ENCODE measurements around the gene CMYA5. TPM values are rescaled to one million over a fixed set of nuclear protein-coding genes. Genes with fewer than 3 reads are reported as not detected.

CMYA5 gene
- total RNA-seq, 4 donors from 2014 or later = 0.37 to 6.0 (median 3.2) TPM

DNA sequence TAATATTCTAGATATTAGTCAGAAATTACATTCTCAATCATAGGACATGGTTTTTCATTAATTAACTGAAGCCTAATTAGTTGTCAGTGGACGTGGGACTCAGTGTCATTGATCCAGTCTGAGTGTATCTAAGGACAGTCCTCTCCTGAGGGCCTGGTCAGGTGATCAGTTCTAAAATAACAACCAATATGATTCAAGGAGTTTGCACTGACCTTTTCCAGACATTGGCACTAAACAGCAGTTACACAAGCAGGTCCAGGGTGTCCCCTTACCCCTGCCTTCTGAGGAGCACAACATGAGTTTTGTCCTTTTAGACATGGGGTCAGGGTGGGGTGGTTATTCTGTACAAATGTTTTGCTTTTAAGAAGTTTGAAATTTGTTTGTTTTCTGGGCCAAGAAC, 97.8 kb downstream of the CMYA5 start:
- WGBS, 2 donors (ENCODE audit: low coverage in 1 of 2) = 88% methylated on average over 1 of the region's 1 CpG; no CpG with 5 or more reads in 1 of the 2 donors
- no peaks in the 10 kb centered on the region for H3K4me1 ChIP-seq
- intact Hi-C loops (cut with DNase I; ENCODE audit: low total_unique reads) = no loop called here
- H3K27ac ChIP-seq = no peak overlapping the region
- no peak overlapping the region for H3K4me3 ChIP-seq
- TF ChIP-seq EP300 (IDR thresholded peaks at IDR 0.05; ENCODE audit: low read depth) = no peak
- TF ChIP-seq POLR2A (IDR thresholded peaks at IDR 0.05) = no peak
- no peak for TF ChIP-seq POLR2AphosphoS5 (IDR thresholded peaks at IDR 0.05)
- TF ChIP-seq, protein P1, sequence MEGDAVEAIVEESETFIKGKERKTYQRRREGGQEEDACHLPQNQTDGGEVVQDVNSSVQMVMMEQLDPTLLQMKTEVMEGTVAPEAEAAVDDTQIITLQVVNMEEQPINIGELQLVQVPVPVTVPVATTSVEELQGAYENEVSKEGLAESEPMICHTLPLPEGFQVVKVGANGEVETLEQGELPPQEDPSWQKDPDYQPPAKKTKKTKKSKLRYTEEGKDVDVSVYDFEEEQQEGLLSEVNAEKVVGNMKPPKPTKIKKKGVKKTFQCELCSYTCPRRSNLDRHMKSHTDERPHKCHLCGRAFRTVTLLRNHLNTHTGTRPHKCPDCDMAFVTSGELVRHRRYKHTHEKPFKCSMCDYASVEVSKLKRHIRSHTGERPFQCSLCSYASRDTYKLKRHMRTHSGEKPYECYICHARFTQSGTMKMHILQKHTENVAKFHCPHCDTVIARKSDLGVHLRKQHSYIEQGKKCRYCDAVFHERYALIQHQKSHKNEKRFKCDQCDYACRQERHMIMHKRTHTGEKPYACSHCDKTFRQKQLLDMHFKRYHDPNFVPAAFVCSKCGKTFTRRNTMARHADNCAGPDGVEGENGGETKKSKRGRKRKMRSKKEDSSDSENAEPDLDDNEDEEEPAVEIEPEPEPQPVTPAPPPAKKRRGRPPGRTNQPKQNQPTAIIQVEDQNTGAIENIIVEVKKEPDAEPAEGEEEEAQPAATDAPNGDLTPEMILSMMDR (IDR thresholded peaks at IDR 0.05) = no peak
- H3K27me3 ChIP-seq = no peaks in the 10 kb centered on the region
- no peaks in the 10 kb centered on the region for H3K36me3 ChIP-seq
- H3K9me3 ChIP-seq = no peaks in the 10 kb centered on the region
- no peak for DNase-seq
- in situ Hi-C loops (cut with MboI; ENCODE audit: low pct_ligation_motif_present in 1 of 4, low pct_unique_long_range_greater_than_20kb in 1 of 4, low sequenced_read_pairs in 3 of 4) = no loop called here

DNA sequence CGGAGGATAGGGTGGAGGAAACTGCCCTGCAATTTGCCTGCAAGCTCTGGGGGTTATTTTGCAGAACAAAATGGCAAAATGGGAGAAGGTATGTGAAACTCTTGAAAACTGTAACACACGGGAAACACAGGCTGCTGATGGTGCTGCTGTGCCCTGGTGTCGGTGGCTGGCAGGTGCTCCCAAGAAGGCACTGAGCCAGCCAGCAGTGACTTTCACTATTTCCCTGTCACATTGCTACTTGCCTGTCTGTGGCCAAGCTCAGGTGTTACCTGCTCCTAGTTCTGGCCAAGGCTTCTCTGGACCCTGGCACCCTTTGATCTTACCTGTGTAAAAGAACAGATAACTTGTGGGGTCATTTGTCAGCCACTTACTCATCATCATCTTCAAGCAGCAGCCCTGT, 102.2 kb downstream of the CMYA5 start:
- WGBS, 2 donors (ENCODE audit: low coverage in 1 of 2) = 53% methylated on average over 3 of the region's 3 CpGs; no CpG with 5 or more reads in 1 of the 2 donors
- DNase-seq = no peak

DNA sequence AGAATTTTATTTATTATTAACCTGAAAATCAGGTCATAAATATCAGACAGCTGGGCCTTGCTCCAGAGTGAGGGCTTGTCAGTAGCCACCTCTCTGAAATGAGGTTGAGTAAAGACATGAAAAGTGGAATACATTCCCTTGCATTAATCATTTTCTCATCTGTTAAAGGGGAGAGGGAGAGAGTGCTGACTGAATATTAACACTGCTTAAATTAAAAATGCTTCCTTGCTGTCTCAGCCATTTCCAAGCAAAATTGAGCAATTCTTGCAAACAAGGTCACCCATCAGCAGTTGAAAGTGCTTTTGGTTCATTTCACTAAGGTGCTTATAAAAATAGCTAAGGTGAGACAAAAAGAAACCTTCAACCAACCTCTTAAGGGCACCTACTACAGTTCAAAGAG, 102.8 kb downstream of the CMYA5 start:
- DNase-seq = no peak
- intact Hi-C loops (cut with DNase I; ENCODE audit: low total_unique reads) = no loop called here
- no peaks in the 10 kb centered on the region for H3K36me3 ChIP-seq
- H3K4me3 ChIP-seq = no peak overlapping the region
- H3K27me3 ChIP-seq = no peaks in the 10 kb centered on the region
- TF ChIP-seq EP300 (IDR thresholded peaks at IDR 0.05; ENCODE audit: low read depth) (no peak), POLR2AphosphoS5 (IDR thresholded peaks at IDR 0.05) (no peak), POLR2A (IDR thresholded peaks at IDR 0.05) (no peak)
- TF ChIP-seq, protein P1 (IDR thresholded peaks at IDR 0.05) = no peak
- H3K4me1 ChIP-seq = no peaks in the 10 kb centered on the region
- no peaks in the 10 kb centered on the region for H3K9me3 ChIP-seq
- H3K27ac ChIP-seq = no peak overlapping the region
- in situ Hi-C loops (cut with MboI; ENCODE audit: low pct_ligation_motif_present in 1 of 4, low pct_unique_long_range_greater_than_20kb in 1 of 4, low sequenced_read_pairs in 3 of 4) = no loop called here

More for the DNA sequence above, 102.2 kb downstream of the CMYA5 start:
- in situ Hi-C loops (cut with MboI; ENCODE audit: low pct_ligation_motif_present in 1 of 4, low pct_unique_long_range_greater_than_20kb in 1 of 4, low sequenced_read_pairs in 3 of 4) = no loop called here
- H3K4me3 ChIP-seq = no peak overlapping the region
- no peaks in the 10 kb centered on the region for H3K36me3 ChIP-seq
- no peak for TF ChIP-seq POLR2AphosphoS5 (IDR thresholded peaks at IDR 0.05)
- no peak for TF ChIP-seq POLR2A (IDR thresholded peaks at IDR 0.05)
- TF ChIP-seq, protein P1 (IDR thresholded peaks at IDR 0.05) = no peak
- no peak for TF ChIP-seq EP300 (IDR thresholded peaks at IDR 0.05; ENCODE audit: low read depth)
- no peaks in the 10 kb centered on the region for H3K4me1 ChIP-seq
- intact Hi-C loops (cut with DNase I; ENCODE audit: low total_unique reads) = no loop called here
- no peak overlapping the region for H3K27ac ChIP-seq
- no peaks in the 10 kb centered on the region for H3K9me3 ChIP-seq
- H3K27me3 ChIP-seq = no peaks in the 10 kb centered on the region

DNA sequence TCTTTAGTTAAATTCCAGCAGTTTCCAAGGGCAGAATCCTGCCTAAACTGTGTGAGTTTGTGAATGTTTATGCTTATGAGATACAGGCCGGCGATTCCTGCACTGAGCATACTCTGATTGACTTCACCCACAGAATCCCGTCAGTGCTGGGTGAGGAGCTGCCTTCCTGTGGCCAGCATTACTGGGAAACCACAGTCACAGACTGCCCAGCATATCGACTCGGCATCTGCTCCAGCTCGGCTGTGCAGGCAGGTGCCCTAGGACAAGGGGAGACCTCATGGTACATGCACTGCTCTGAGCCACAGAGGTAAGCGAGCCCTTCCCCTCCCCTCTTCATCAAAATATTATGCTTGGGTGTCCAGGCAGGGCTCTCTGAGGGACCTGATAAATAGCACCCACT, 103.7 kb downstream of the CMYA5 start:
- TF ChIP-seq POLR2AphosphoS5 (IDR thresholded peaks at IDR 0.05) (no peak), POLR2A (IDR thresholded peaks at IDR 0.05) (no peak), EP300 (IDR thresholded peaks at IDR 0.05; ENCODE audit: low read depth) (no peak)
- TF ChIP-seq, protein P1 (IDR thresholded peaks at IDR 0.05) = no peak
- in situ Hi-C loops (cut with MboI; ENCODE audit: low pct_ligation_motif_present in 1 of 4, low pct_unique_long_range_greater_than_20kb in 1 of 4, low sequenced_read_pairs in 3 of 4) (no loop called here), intact Hi-C loops (cut with DNase I; ENCODE audit: low total_unique reads) (no loop called here)
- Histone ChIP-seq H3K4me3 (no peak overlapping the region), H3K27ac (no peak overlapping the region), H3K9me3 (no peaks in the 10 kb centered on the region), H3K36me3 (no peaks in the 10 kb centered on the region), H3K4me1 (no peaks in the 10 kb centered on the region), H3K27me3 (no peaks in the 10 kb centered on the region)
- 94% methylated on average over 7 of the region's 7 CpGs; no CpG with 5 or more reads in 1 of the 2 donors for whole genome bisulfite sequencing, 2 donors (ENCODE audit: low coverage in 1 of 2)
- DNase-seq = no peak
